Esophagus squamous epithelium (tissue), 5 donors: ENCODE data around the gene DCP1B. TPM values are rescaled to one million over a fixed set of nuclear protein-coding genes. Genes with fewer than 3 reads are reported as not detected.

Source experiments
- DNase-seq: peaks from one replicate; lab custom pipeline; 2025; lab: John Stamatoyannopoulos, UW
- H3K27ac ChIP-seq, 4 donors: fragments of 200-600 bp; sonication (generic); one replicate each; pipeline ENCODE4 v1.5.1; 2016 to 2019; ENCODE audit warnings: mild to moderate bottlenecking in 1 of 4
- H3K27me3 ChIP-seq, 4 donors: fragments of 200-600 bp; sonication (generic); 1 replicate in 3 of 4; 2 replicates in 1 of 4; pipeline versions ENCODE4 v1.5.1 to v1.6.0; 2017 to 2021; ENCODE audit warnings: antibody characterized with exemption in 1 of 4
- H3K36me3 ChIP-seq, 3 donors: fragments of 200-600 bp; sonication (generic); one replicate each; pipeline ENCODE4 v1.5.1; 2016 to 2019
- H3K4me1 ChIP-seq, 3 donors: fragments of 200-600 bp; sonication (generic); one replicate each; pipeline ENCODE4 v1.5.1; 2017 to 2019
- H3K4me3 ChIP-seq, 4 donors: fragments of 200-600 bp; sonication (generic); 1 replicate in 3 of 4; 2 replicates in 1 of 4; pipeline ENCODE4 v1.5.1; 2016 to 2019; ENCODE audit warnings: mild to moderate bottlenecking in 2 of 4, moderate library complexity in 1 of 4
- H3K9me3 ChIP-seq, 3 donors: fragments of 200-600 bp; sonication (generic); one replicate each; pipeline ENCODE4 v1.5.1; 2016 to 2019
- CTCF ChIP-seq, 6 experiments: fragments of 450-650 bp in 4 of 6; fragments of 200-600 bp in 2 of 6; sonication (generic) in 2 of 6; IDR thresholded peaks; one replicate each; pipeline ENCODE4 v1.5.1; 2016 to 2019; ENCODE audit warnings: antibody characterized with exemption in 6 of 6, mild to moderate bottlenecking in 4 of 6, moderate library complexity in 4 of 6
- POLR2A ChIP-seq, 4 donors: fragments of 450-650 bp; IDR thresholded peaks; one replicate each; pipeline ENCODE4 v1.6.1; 2017; ENCODE audit warnings: antibody characterized with exemption in 4 of 4, mild to moderate bottlenecking in 4 of 4, moderate library complexity in 3 of 4
- whole genome bisulfite sequencing, 2 donors: methylation state at CpG; one replicate each; pipeline ENCODE4 v1.1.5; 2018; 5-methylcytosine and 5-hydroxymethylcytosine counted together
- intact Hi-C: fragments of 100-400 bp; cut with DNase I; formaldehyde crosslinking; loops from one replicate; pipeline ENCODE4 v1.15.0; 2022
- total RNA-seq, 4 donors: library from RNA; depleted of rRNA; stranded (reverse); fragments of >200 nt; gene quantifications; one replicate each; pipeline ENCODE4 v1.1.0, GENCODE V29; 2016
- donor health status: DM: yes; HTN: yes; CAD: no.

Gene DCP1B
- total RNA-seq, 4 donors from 2014 or later: 4.0 to 15.5 (median 10.8) TPM

- no peak overlapping the region for H3K27ac ChIP-seq
- 87% methylated on average over 11 to 21 of the region's 27 CpGs for WGBS, 2 donors
- intact Hi-C loops: loop anchor here (10.0 kb wide), 1 partner anchor 286 kb away; no protein-coding TSS in a partner anchor
These were observed 73.3 kb downstream of the DCP1B start for GRCh38 chr12:1930803-1931597.

GRCh38 chr12:1929985-1930802 is 74.1 kb downstream of the DCP1B start:
- Histone ChIP-seq H3K27ac (no peak overlapping the region), H3K36me3 (no peaks in the 10 kb centered on the region), H3K4me3 (no peak overlapping the region), H3K9me3 (no peaks in the 10 kb centered on the region), H3K4me1 (peaks cover 0 to 15% (median under 1%) of the 10 kb centered on the region in 3 donors), H3K27me3 (peaks cover 0 to 25% (median 0%) of the 10 kb centered on the region in 4 donors)
- TF ChIP-seq POLR2A (IDR thresholded peaks at IDR 0.05): no peak
- WGBS, 2 donors: 69 to 80% methylated on average over 7 to 9 of the region's 11 CpGs
- no peak for DNase-seq
- intact Hi-C loops: loop anchor here (10.0 kb wide), 1 partner anchor 285 kb away; no protein-coding TSS in a partner anchor

More at GRCh38 chr12:1930803-1931597, 73.3 kb downstream of the DCP1B start:
- TF ChIP-seq CTCF (IDR thresholded peaks at IDR 0.05): no peak
- TF ChIP-seq POLR2A (IDR thresholded peaks at IDR 0.05): no peak
- Histone ChIP-seq H3K27me3 (peaks cover 0 to 20% (median 0%) of the 10 kb centered on the region in 4 donors), H3K4me3 (no peak overlapping the region), H3K36me3 (no peaks in the 10 kb centered on the region), H3K9me3 (no peaks in the 10 kb centered on the region), H3K4me1 (peaks cover 0 to 14% (median 0%) of the 10 kb centered on the region in 3 donors)
- DNase-seq: no peak

- Histone ChIP-seq H3K27me3 (peaks cover 0 to 29% (median 0%) of the 10 kb centered on the region in 4 donors), H3K4me1 (peaks cover 0 to 22% (median 3%) of the 10 kb centered on the region in 3 donors), H3K4me3 (no peak overlapping the region), H3K27ac (no peak overlapping the region), H3K9me3 (no peaks in the 10 kb centered on the region), H3K36me3 (no peaks in the 10 kb centered on the region)
- intact Hi-C loops: no loop called here
- no peak for DNase-seq
- WGBS, 2 donors: 72 to 75% methylated on average over 9 to 11 of the region's 11 CpGs
- TF ChIP-seq POLR2A (IDR thresholded peaks at IDR 0.05): no peak
- TF ChIP-seq CTCF (IDR thresholded peaks at IDR 0.05): no peak
These were observed 74.8 kb downstream of the DCP1B start for GRCh38 chr12:1929241-1929984.

- no peaks in the 10 kb centered on the region for H3K36me3 ChIP-seq
- H3K27me3 ChIP-seq: peaks cover 0 to 29% (median 0%) of the 10 kb centered on the region in 4 donors
- 90 to 100% methylated on average over 4 to 7 of the region's 22 CpGs for WGBS, 2 donors
- no peak overlapping the region for H3K27ac ChIP-seq
- intact Hi-C loops: no loop called here
- no peak overlapping the region for H3K4me3 ChIP-seq
- H3K9me3 ChIP-seq: no peaks in the 10 kb centered on the region
- H3K4me1 ChIP-seq: peaks cover 0 to 24% (median 3%) of the 10 kb centered on the region in 3 donors
- DNase-seq: no peak
- TF ChIP-seq POLR2A (IDR thresholded peaks at IDR 0.05) (no peak), CTCF (IDR thresholded peaks at IDR 0.05) (no peak)
These were observed 75.7 kb downstream of the DCP1B start for GRCh38 chr12:1928439-1929121.
